CD4-positive, CD25-positive, alpha-beta regulatory T cell (primary cell): Measurements from ENCODE around the gene ADAT2. TPM values are rescaled to one million over a fixed set of nuclear protein-coding genes. Genes with fewer than 3 reads are reported as not detected.

Experiments used
- ATAC-seq, 2 donors: fragments of 150-1000 bp; cut with Tn5 transposase; one replicate each; pipeline ENCODE4 v1.10.0; 2021; ENCODE audit warnings: low read depth in 2 of 2, moderate number of reproducible peaks in 2 of 2, moderate library complexity in 1 of 2
- DNase-seq, 3 donors: peaks; one replicate each; pipeline versions ENCODE4 v3.0.0 to v3.0.0-alpha.2; 2012 to 2022; ENCODE audit warnings: mixed read lengths in 1 of 3
- H3K27ac ChIP-seq: one replicate; pipeline ENCODE4 v1.7.0; 2013; ENCODE audit warnings: mild to moderate bottlenecking, low read length; ENCODE audit not compliant: insufficient read depth, poor library complexity, severe bottlenecking
- H3K27me3 ChIP-seq: one replicate; pipeline ENCODE4 v1.7.0; 2013; ENCODE audit warnings: low read length; ENCODE audit not compliant: control insufficient read depth, insufficient read depth
- H3K36me3 ChIP-seq: one replicate; pipeline ENCODE4 v1.7.0; 2013; ENCODE audit warnings: mild to moderate bottlenecking, low read length, moderate library complexity; ENCODE audit not compliant: control insufficient read depth, insufficient read depth
- H3K4me1 ChIP-seq: 2 replicates; pipeline ENCODE4 v1.7.0; 2013; ENCODE audit warnings: mild to moderate bottlenecking, low read length; ENCODE audit not compliant: insufficient read depth, control insufficient read depth, poor library complexity, severe bottlenecking
- H3K4me3 ChIP-seq: one replicate; pipeline ENCODE4 v1.7.0; 2013; ENCODE audit warnings: low read depth, mild to moderate bottlenecking, low read length, moderate library complexity
- H3K9me3 ChIP-seq, 2 experiments: 1 replicate in 1 of 2; 2 replicates in 1 of 2; pipeline ENCODE4 v1.7.0; 2013; ENCODE audit warnings: low read length in 2 of 2, mild to moderate bottlenecking in 1 of 2, moderate library complexity in 1 of 2; ENCODE audit not compliant: control insufficient read depth in 2 of 2
- H3K27ac Mint-ChIP-seq, 3 donors: one replicate each; pipeline ENCODE4 v1.8.0; 2020 to 2022; ENCODE audit warnings: mild to moderate bottlenecking in 3 of 3, mixed read lengths in 3 of 3, moderate library complexity in 2 of 3
- H3K27me3 Mint-ChIP-seq: one replicate; pipeline ENCODE4 v1.8.0; 2022; ENCODE audit warnings: mild to moderate bottlenecking, mixed read lengths
- H3K36me3 Mint-ChIP-seq: one replicate; pipeline ENCODE4 v1.8.0; 2020; ENCODE audit warnings: mixed read lengths
- H3K4me1 Mint-ChIP-seq, 4 donors: one replicate each; pipeline ENCODE4 v1.8.0; 2020 to 2022; ENCODE audit warnings: mixed read lengths in 4 of 4, mild to moderate bottlenecking in 1 of 4
- H3K4me3 Mint-ChIP-seq, 4 donors: one replicate each; pipeline ENCODE4 v1.8.0; 2020 to 2022; ENCODE audit warnings: mild to moderate bottlenecking in 4 of 4, mixed read lengths in 4 of 4, moderate library complexity in 3 of 4
- H3K9me3 Mint-ChIP-seq, 7 donors: one replicate each; pipeline ENCODE4 v1.8.0; 2020 to 2022; ENCODE audit warnings: mixed read lengths in 7 of 7, mild to moderate bottlenecking in 3 of 7, moderate library complexity in 2 of 7
- polyA plus RNA-seq, 4 donors: library from polyadenylated mRNA; unstranded; fragments of 300-500 nt; fragmentation: Illumina TruSeq; gene quantifications; one replicate each; pipeline ENCODE4 v1.2.3, GENCODE V29; 2021
- total RNA-seq: library from RNA; stranded (reverse); gene quantifications from one replicate; pipeline ENCODE4 v1.2.3, GENCODE V29; 2022

Gene ADAT2
- total and polyA plus RNA-seq, 5 donors from 2014 or later = 1.1 to 31.1 (median 1.7) TPM

DNA sequence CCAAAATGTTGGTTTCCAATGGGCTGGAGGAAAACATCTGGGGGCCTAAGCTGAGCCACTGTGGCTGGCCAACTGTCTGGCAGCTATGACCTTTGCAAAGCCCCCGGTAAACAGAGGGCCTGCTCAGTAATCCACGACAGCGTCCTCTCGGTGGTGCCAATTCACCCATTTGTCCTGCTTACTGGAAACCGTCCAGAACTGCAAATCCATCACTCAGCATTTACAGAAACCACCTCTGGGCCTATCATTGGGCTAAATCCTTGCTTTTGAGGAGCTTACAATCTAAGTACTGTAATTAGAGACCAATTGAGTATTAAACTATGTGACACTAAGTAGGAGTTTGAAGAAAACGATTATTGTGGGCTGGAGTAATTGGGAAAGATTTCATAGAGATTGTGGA lies 31.0 kb downstream of the ADAT2 start:
- Mint-ChIP-seq H3K4me1 (no peaks in the 10 kb centered on the region), H3K9me3 (no peaks in the 10 kb centered on the region), H3K27me3 (no peaks in the 10 kb centered on the region), H3K4me3 (no peak overlapping the region), H3K36me3 (peaks cover 3% of the 10 kb centered on the region), H3K27ac (no peak overlapping the region)
- Histone ChIP-seq H3K4me3 (no peak overlapping the region), H3K27me3 (no peaks in the 10 kb centered on the region), H3K27ac (no peak overlapping the region), H3K4me1 (no peaks in the 10 kb centered on the region), H3K9me3 (no peaks in the 10 kb centered on the region), H3K36me3 (no peaks in the 10 kb centered on the region)
- DNase-seq = no peak
- ATAC-seq = no peak

DNA sequence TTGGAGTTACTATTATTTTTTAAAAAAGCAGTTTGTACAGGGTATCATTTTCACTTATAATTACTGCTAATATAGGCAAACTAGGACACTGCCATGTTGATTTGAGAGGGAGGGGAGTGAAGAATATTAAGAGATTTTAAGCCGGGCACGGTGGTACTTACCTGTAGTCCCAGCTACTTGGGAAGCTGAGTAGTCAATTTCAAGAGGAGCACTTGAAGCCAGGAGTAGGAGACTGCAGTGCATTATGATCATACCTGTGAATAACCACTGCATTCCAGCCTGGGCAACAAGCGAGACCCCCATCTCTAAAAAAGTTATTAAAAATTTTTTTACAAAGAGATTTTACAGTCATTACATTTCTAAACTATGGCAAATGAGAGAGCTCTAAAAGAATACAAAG lies 35.7 kb downstream of the ADAT2 start:
- DNase-seq (no peak), ATAC-seq (no peak)
- Histone ChIP-seq H3K9me3 (no peaks in the 10 kb centered on the region), H3K36me3 (no peaks in the 10 kb centered on the region), H3K4me3 (no peak overlapping the region), H3K27me3 (no peaks in the 10 kb centered on the region), H3K4me1 (no peaks in the 10 kb centered on the region), H3K27ac (no peak overlapping the region)
- H3K9me3 Mint-ChIP-seq = no peaks in the 10 kb centered on the region
- peaks cover 0 to 4% (median 0%) of the 10 kb centered on the region in 4 donors for H3K4me1 Mint-ChIP-seq
- no peaks in the 10 kb centered on the region for H3K36me3 Mint-ChIP-seq
- H3K27ac Mint-ChIP-seq = no peak overlapping the region
- H3K4me3 Mint-ChIP-seq = no peak overlapping the region
- H3K27me3 Mint-ChIP-seq = no peaks in the 10 kb centered on the region

DNA sequence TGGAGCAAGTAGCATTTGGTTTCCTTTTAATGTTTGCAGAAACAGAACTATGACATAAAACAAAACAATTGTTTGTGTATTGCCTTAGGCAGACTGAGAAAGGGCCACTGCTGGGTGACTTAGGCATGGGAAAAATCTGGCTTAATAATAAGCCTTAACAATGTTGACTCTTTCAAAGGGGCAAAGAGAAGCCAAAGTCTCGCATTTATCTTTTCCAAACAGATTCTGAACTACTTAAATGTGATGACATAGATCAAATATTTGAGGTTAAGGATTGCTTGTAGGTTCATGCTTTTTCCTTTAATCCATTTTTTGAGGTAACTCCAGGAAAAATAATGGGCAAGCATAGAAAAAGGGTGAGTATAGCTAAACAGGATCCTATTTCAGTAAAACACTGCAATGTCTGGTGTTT lies 39.6 kb downstream of the ADAT2 start:
- Mint-ChIP-seq H3K36me3 (no peaks in the 10 kb centered on the region), H3K4me1 (peaks cover 0 to 4% (median 0%) of the 10 kb centered on the region in 4 donors), H3K9me3 (no peaks in the 10 kb centered on the region), H3K27me3 (peaks cover 14% of the 10 kb centered on the region), H3K4me3 (no peak overlapping the region), H3K27ac (no peak overlapping the region)
- no peaks in the 10 kb centered on the region for H3K27me3 ChIP-seq
- H3K4me1 ChIP-seq = no peaks in the 10 kb centered on the region
- no peaks in the 10 kb centered on the region for H3K36me3 ChIP-seq
- peaks cover 0 to 4% of the 10 kb centered on the region in 2 experiments for H3K9me3 ChIP-seq
- ATAC-seq (no peak), DNase-seq (no peak)
- no peak overlapping the region for H3K4me3 ChIP-seq
- no peak overlapping the region for H3K27ac ChIP-seq

DNA sequence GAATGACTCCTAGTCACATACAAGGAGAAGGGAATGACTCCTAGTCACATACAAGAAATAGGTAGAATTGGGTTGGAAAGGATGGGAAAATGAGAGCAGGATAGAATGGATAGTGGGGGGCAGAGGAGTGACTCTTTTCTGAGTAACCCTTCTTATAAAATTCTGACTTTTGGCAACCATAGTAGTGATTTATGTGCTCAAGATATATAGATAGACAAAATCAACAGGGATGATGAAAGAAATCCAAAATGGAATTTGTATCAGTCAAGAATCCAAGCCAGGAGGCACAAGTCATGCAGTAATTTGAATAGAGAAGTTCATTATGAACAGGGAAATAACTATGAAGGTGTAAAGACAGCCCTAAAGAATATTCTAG lies 41.7 kb downstream of the ADAT2 start:
- H3K27ac Mint-ChIP-seq = no peak overlapping the region
- DNase-seq (no peak), ATAC-seq (no peak)
- no peak overlapping the region for H3K4me3 Mint-ChIP-seq
- no peaks in the 10 kb centered on the region for H3K36me3 Mint-ChIP-seq
- Histone ChIP-seq H3K9me3 (peaks cover 0 to 4% of the 10 kb centered on the region in 2 experiments), H3K27ac (no peak overlapping the region), H3K36me3 (no peaks in the 10 kb centered on the region), H3K4me3 (no peak overlapping the region), H3K27me3 (no peaks in the 10 kb centered on the region), H3K4me1 (no peaks in the 10 kb centered on the region)
- H3K9me3 Mint-ChIP-seq = no peaks in the 10 kb centered on the region
- H3K27me3 Mint-ChIP-seq = peaks cover 19% of the 10 kb centered on the region
- H3K4me1 Mint-ChIP-seq = peaks cover 0 to 4% (median 0%) of the 10 kb centered on the region in 4 donors

DNA sequence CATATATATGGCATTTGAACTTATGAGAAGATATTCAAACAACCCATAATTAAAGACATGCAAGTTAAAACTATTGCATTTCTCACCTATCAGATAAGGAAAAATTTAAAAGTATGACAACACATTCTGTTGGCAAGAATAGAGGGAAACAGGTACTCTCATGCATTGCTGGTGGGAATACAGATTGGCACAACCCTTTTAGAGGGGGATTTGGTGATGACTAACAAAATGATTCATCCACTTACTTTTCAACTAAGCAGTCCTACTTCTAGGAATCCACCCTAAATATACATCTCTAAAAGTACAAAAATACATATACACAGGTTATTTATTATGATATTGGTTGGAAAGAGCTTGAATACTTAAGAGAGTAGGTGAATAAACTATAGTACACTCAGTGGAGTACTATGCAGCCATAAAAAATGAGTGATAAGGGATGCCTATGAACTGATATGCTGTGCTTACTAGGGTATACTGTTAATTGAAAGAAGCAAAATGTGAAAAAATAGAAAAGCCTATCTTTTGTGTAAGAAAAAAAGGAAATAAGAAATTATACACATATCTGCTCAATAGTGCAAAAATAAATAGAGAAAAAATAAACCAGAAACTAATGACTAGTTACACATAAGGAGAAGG lies 42.2 kb downstream of the ADAT2 start:
- ATAC-seq (no peak), DNase-seq (no peak)
- Histone ChIP-seq H3K27ac (no peak overlapping the region), H3K9me3 (peaks cover 0 to 4% of the 10 kb centered on the region in 2 experiments), H3K36me3 (no peaks in the 10 kb centered on the region), H3K4me3 (no peak overlapping the region), H3K27me3 (no peaks in the 10 kb centered on the region), H3K4me1 (no peaks in the 10 kb centered on the region)
- Mint-ChIP-seq H3K27me3 (peaks cover 19% of the 10 kb centered on the region), H3K9me3 (no peaks in the 10 kb centered on the region), H3K4me1 (peaks cover 0 to 2% (median 0%) of the 10 kb centered on the region in 4 donors), H3K27ac (no peak overlapping the region), H3K36me3 (no peaks in the 10 kb centered on the region), H3K4me3 (no peak overlapping the region)

DNA sequence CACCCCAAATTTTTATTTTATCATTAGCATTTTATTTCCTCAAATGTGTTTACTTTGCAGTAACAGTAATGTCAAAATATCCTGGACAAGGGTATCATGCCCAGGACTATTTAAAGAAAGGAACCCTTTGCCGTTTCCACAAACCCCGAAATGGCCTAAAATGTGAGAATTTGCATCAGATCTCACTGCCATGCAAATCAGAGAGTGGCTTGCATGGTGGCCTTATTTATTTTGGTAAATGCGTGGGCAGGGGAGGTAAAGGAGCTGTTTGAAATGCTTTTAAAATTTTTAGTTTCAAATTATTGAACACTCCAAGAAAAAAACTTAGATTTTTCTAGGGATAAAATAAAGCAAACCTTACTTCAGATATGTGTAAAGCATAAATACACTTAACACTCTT lies 43.8 kb downstream of the ADAT2 start:
- ATAC-seq (no peak), DNase-seq (no peak)
- Mint-ChIP-seq H3K36me3 (no peaks in the 10 kb centered on the region), H3K9me3 (no peaks in the 10 kb centered on the region), H3K4me1 (peaks cover 0 to 5% (median 0%) of the 10 kb centered on the region in 4 donors), H3K27ac (no peak overlapping the region), H3K4me3 (no peak overlapping the region), H3K27me3 (peaks cover 19% of the 10 kb centered on the region)
- peaks cover 0 to 4% of the 10 kb centered on the region in 2 experiments for H3K9me3 ChIP-seq
- no peaks in the 10 kb centered on the region for H3K4me1 ChIP-seq
- no peak overlapping the region for H3K27ac ChIP-seq
- no peak overlapping the region for H3K4me3 ChIP-seq
- H3K36me3 ChIP-seq = no peaks in the 10 kb centered on the region
- H3K27me3 ChIP-seq = no peaks in the 10 kb centered on the region

DNA sequence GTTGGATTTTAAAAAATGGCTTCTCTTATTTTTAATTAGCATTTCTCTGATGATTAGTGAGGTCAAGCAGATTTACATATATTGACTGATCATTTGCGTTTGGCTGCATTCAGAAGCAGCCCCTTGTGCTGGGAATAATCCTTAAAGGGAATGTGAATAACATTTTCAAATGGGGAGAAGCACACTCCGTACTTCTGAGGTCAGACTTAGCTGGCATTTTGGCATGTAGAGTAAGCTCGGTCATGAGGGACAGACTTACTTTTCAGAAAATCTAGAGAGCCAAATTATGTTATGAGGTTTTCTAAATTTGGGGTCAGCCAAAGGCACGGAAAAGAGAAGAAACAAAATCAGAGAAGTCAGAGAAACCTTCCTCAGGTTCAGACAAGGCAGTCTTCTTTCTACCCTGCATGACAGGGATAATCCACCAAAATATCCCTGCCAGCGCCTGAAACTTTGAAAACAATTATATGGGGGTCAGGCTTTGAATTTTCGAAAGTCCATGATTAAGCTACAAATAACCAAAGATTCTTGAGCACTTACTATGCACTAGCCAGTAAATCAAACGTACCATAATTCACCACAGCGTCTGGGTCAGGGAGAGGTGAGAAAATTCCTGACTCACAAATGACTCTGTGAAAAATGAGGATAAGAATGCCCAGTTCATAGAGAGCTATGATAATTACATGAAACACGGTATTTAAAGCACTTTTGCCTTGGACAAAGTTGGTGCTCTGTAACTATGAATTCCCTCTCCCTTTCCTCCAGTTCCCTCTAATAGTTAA lies 44.9 kb downstream of the ADAT2 start:
- H3K4me3 ChIP-seq = no peak overlapping the region
- no peak for ATAC-seq
- H3K27me3 Mint-ChIP-seq = peaks cover 19% of the 10 kb centered on the region
- no peaks in the 10 kb centered on the region for H3K27me3 ChIP-seq
- H3K27ac Mint-ChIP-seq = no peak overlapping the region
- H3K9me3 ChIP-seq = peaks cover 0 to 4% of the 10 kb centered on the region in 2 experiments
- no peak overlapping the region for H3K27ac ChIP-seq
- H3K4me3 Mint-ChIP-seq = no peak overlapping the region
- peaks cover 0 to 14% (median 6%) of the 10 kb centered on the region in 4 donors for H3K4me1 Mint-ChIP-seq
- H3K36me3 Mint-ChIP-seq = no peaks in the 10 kb centered on the region
- no peak for DNase-seq
- no peaks in the 10 kb centered on the region for H3K9me3 Mint-ChIP-seq
- H3K4me1 ChIP-seq = peaks cover 3% of the 10 kb centered on the region
- H3K36me3 ChIP-seq = no peaks in the 10 kb centered on the region
